Caco-2 (cell line): ENCODE results near the gene UBR4. TPM values are rescaled to one million over a fixed set of nuclear protein-coding genes. Genes with fewer than 3 reads are reported as not detected.

Experiments
- BruUV-seq: library from RNA; stranded (reverse); fragments of 400-500 nt; replicated peaks from 2 replicates; lab custom pipeline; 2021; lab: Mats Ljungman, UMichigan
- CTCF ChIA-PET: fragments of 300-600 bp; sonication (Branson Sonifier 250); formaldehyde crosslinking; loops from one replicate; lab custom pipeline; 2022; ENCODE audit warnings: antibody characterized with exemption; lab: Charles Lee
- POLR2A ChIA-PET: fragments of 300-600 bp; sonication (Branson Sonifier 250); formaldehyde crosslinking; loops from one replicate; lab custom pipeline; 2022; ENCODE audit warnings: antibody characterized with exemption; lab: Charles Lee
- DNase-seq, 2 experiments: peaks; one replicate each; pipeline versions ENCODE4 v3.0.0 to v3.0.0-alpha.2; 2020 to 2022
- H3K27me3 ChIP-seq: replicated peaks from 2 replicates; pipeline ENCODE4 v1.6.0; 2011; ENCODE audit warnings: low read length; ENCODE audit not compliant: control insufficient read depth, insufficient read depth
- H3K36me3 ChIP-seq: 2 replicates; pipeline ENCODE4 v1.5.1; 2011; ENCODE audit warnings: low read length; ENCODE audit not compliant: control insufficient read depth, insufficient read depth
- H3K4me1 ChIP-seq: fragments of 250-450 bp; sonication (Bioruptor Pico); 2 replicates; pipeline ENCODE4 v1.5.1; 2020; ENCODE audit warnings: mild to moderate bottlenecking
- H3K4me3 ChIP-seq: 2 replicates; pipeline ENCODE4 v1.5.1; 2011; ENCODE audit warnings: low read depth, mild to moderate bottlenecking, control low read depth, low read length
- H3K9me3 ChIP-seq: fragments of 250-450 bp; sonication (Bioruptor Pico); 2 replicates; pipeline ENCODE4 v1.5.1; 2020; ENCODE audit warnings: mild to moderate bottlenecking, moderate library complexity
- H3K27ac Mint-ChIP-seq: one replicate; pipeline ENCODE4 v1.8.0; 2022; ENCODE audit warnings: mixed read lengths; ENCODE audit not compliant: unreplicated experiment
- H3K27me3 Mint-ChIP-seq: one replicate; pipeline ENCODE4 v1.8.0; 2022; ENCODE audit warnings: mixed read lengths; ENCODE audit not compliant: insufficient read depth, unreplicated experiment
- H3K36me3 Mint-ChIP-seq: one replicate; pipeline ENCODE4 v1.8.0; 2022; ENCODE audit warnings: mild to moderate bottlenecking, mixed read lengths; ENCODE audit not compliant: insufficient read depth, unreplicated experiment
- H3K4me1 Mint-ChIP-seq: one replicate; pipeline ENCODE4 v1.8.0; 2022; ENCODE audit warnings: low read depth, mixed read lengths; ENCODE audit not compliant: unreplicated experiment
- H3K4me3 Mint-ChIP-seq: one replicate; pipeline ENCODE4 v1.8.0; 2022; ENCODE audit warnings: mild to moderate bottlenecking, moderate library complexity, mixed read lengths; ENCODE audit not compliant: unreplicated experiment
- H3K9me3 Mint-ChIP-seq: one replicate; pipeline ENCODE4 v1.8.0; 2022; ENCODE audit warnings: mixed read lengths; ENCODE audit not compliant: unreplicated experiment
- intact Hi-C: fragments of 100-400 bp; cut with micrococcal nuclease; formaldehyde crosslinking; loops from one replicate; pipeline ENCODE4 v1.10.0; 2022; ENCODE audit not compliant: unreplicated experiment
- total RNA-seq: library from RNA; stranded (reverse); gene quantifications from 2 replicates; pipeline ENCODE4 v1.2.3, GENCODE V29; 2022
- TF ChIP-seq, protein P1 (sequence below), 2 experiments: fragments of 200-600 bp in 1 of 2; IDR thresholded peaks; 1 replicate in 1 of 2; 2 replicates in 1 of 2; pipeline versions ENCODE4 v1.5.1 to v1.8.0; 2011 to 2022; ENCODE audit warnings: antibody characterized with exemption in 1 of 2, control low read depth in 1 of 2, inconsistent platforms in 1 of 2, low read depth in 1 of 2, low read length in 1 of 2, mild to moderate bottlenecking in 1 of 2, moderate library complexity in 1 of 2; ENCODE audit not compliant: insufficient read depth in 1 of 2, severe bottlenecking in 1 of 2, unreplicated experiment in 1 of 2

Gene UBR4
- total RNA-seq, 1 experiment from 2014 or later: 317 TPM

DNA sequence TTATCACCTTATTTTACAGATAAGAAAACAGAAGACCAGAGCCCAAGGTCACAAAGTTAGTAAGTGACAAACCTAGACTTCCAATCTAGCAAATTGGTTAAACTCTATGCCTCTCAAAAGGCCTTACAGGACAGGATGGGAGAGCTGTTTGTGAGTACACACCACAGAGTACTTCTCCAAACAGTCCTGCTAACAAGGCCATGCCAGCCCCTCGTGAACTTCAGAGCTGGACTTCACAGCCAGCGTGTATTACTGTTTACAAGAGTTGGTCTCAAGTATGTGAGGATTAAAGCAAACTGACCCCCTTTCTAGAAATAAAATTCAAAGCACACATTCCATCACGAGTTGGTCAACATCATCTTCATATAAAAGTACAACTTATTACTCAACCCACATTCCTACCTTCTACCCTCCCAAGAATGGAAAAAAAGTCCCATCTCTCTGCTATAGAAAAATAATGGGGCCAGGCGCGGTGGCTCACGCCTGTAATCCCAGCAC lies 19.8 kb upstream of the UBR4 start:
- H3K9me3 ChIP-seq: no peaks in the 10 kb centered on the region
- Mint-ChIP-seq H3K4me1 (no peaks in the 10 kb centered on the region), H3K27me3 (no peaks in the 10 kb centered on the region), H3K9me3 (no peaks in the 10 kb centered on the region), H3K27ac (no peak overlapping the region), H3K4me3 (no peak overlapping the region), H3K36me3 (peaks cover 56% of the 10 kb centered on the region)
- no peak overlapping the region for H3K4me3 ChIP-seq
- ChIA-PET CTCF (no interaction called here), POLR2A (no interaction called here)
- DNase-seq: no peak
- intact Hi-C loops: no loop called here
- H3K36me3 ChIP-seq: no peaks in the 10 kb centered on the region; the same call in 1 of the 2 replicates
- no peaks in the 10 kb centered on the region for H3K4me1 ChIP-seq
- BruUV-seq: no TSS peak
- no peaks in the 10 kb centered on the region for H3K27me3 ChIP-seq
- TF ChIP-seq, protein P1, sequence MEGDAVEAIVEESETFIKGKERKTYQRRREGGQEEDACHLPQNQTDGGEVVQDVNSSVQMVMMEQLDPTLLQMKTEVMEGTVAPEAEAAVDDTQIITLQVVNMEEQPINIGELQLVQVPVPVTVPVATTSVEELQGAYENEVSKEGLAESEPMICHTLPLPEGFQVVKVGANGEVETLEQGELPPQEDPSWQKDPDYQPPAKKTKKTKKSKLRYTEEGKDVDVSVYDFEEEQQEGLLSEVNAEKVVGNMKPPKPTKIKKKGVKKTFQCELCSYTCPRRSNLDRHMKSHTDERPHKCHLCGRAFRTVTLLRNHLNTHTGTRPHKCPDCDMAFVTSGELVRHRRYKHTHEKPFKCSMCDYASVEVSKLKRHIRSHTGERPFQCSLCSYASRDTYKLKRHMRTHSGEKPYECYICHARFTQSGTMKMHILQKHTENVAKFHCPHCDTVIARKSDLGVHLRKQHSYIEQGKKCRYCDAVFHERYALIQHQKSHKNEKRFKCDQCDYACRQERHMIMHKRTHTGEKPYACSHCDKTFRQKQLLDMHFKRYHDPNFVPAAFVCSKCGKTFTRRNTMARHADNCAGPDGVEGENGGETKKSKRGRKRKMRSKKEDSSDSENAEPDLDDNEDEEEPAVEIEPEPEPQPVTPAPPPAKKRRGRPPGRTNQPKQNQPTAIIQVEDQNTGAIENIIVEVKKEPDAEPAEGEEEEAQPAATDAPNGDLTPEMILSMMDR (IDR thresholded peaks at IDR 0.05; ENCODE audit: insufficient read depth in 1 of 2, low read depth in 1 of 2, low read length in 1 of 2, severe bottlenecking in 1 of 2, unreplicated experiment in 1 of 2): no peak

DNA sequence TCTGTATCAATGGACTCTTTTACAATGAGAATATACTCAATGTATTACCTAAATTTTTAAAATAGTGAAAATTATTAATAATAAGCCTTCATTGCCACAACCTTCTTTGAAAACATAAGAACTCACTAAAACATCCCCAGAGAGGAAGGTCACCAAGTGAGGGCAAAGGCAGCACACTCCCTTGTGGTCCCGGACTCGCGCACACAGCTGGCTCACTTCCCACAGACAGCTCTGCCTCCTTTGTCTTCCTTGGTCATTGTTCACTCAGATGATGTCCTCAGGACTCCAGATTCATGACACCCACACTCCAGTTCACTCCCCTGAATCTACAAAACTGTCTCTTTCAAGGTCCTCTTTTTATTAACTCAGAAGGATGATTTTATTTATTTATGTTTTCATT lies 19.2 kb upstream of the UBR4 start:
- ChIA-PET POLR2A (no interaction called here), CTCF (no interaction called here)
- Histone ChIP-seq H3K4me1 (no peaks in the 10 kb centered on the region), H3K27me3 (no peaks in the 10 kb centered on the region), H3K4me3 (no peak overlapping the region), H3K36me3 (no peaks in the 10 kb centered on the region; the same call in 1 of the 2 replicates), H3K9me3 (no peaks in the 10 kb centered on the region)
- TF ChIP-seq, protein P1 (IDR thresholded peaks at IDR 0.05; ENCODE audit: insufficient read depth in 1 of 2, low read depth in 1 of 2, low read length in 1 of 2, severe bottlenecking in 1 of 2, unreplicated experiment in 1 of 2): no peak
- H3K4me1 Mint-ChIP-seq: peaks cover 5% of the 10 kb centered on the region
- no peak overlapping the region for H3K27ac Mint-ChIP-seq
- DNase-seq: no peak
- H3K27me3 Mint-ChIP-seq: no peaks in the 10 kb centered on the region
- no peaks in the 10 kb centered on the region for H3K9me3 Mint-ChIP-seq
- H3K36me3 Mint-ChIP-seq: peaks cover 62% of the 10 kb centered on the region
- BruUV-seq: no TSS peak
- intact Hi-C loops: no loop called here
- H3K4me3 Mint-ChIP-seq: no peak overlapping the region

DNA sequence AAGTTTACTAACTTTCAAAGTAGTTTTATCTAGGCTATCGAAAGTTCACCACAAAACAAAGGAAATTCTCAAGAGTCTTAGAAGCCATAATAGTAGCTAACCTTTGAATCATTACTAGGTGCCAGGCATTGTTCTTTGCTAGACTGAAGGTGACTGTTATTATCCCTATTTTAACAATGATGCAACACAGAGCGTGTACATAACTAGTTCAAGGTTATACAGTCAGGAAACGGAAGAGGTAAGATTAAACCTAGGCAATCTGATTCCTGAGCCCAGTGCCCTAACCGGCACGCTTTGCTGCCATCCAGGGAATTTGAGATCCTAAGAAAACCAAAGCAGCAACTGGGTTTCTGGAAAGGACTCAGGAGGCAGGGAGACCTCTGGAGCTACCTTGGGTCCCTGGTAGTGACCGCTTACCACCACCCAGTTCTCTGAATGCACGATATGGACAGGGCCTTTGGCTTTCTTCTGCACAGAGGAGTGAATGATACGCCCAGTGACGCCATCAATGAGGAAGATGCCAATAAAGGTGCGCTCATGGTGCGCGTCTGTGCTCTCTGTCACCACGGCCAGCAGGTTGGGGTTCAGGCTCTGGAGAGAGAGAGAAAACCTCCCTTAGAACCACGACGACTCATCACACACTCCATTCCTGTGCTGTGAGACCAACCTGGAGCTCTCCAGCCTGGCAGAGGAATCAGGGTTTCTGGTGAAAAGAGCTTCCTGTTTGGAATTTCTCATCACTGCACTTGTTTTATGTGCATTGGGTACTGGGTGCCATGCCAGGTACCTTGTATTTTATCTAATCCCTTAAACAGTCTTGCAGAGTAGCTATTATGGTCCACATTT lies 13.1 kb upstream of the UBR4 start:
- H3K36me3 Mint-ChIP-seq: peaks cover 89% of the 10 kb centered on the region
- CTCF ChIA-PET: interaction anchor here (1.0 kb wide), 1 partner anchor 9 kb away, joined by 3 read pairs; no protein-coding TSS in a partner anchor

More for the DNA sequence above, 13.1 kb upstream of the UBR4 start:
- intact Hi-C loops: no loop called here
- TF ChIP-seq, protein P1 (IDR thresholded peaks at IDR 0.05; ENCODE audit: insufficient read depth in 1 of 2, low read depth in 1 of 2, low read length in 1 of 2, severe bottlenecking in 1 of 2, unreplicated experiment in 1 of 2): no peak
- no peak for DNase-seq
- Mint-ChIP-seq H3K4me3 (no peak overlapping the region), H3K4me1 (peaks cover 5% of the 10 kb centered on the region), H3K27ac (no peak overlapping the region), H3K9me3 (no peaks in the 10 kb centered on the region), H3K27me3 (no peaks in the 10 kb centered on the region)
- Histone ChIP-seq H3K27me3 (no peaks in the 10 kb centered on the region), H3K4me3 (no peak overlapping the region), H3K36me3 (no peaks in the 10 kb centered on the region; the same call in 1 of the 2 replicates), H3K4me1 (no peaks in the 10 kb centered on the region), H3K9me3 (no peaks in the 10 kb centered on the region)
- BruUV-seq: no TSS peak
- POLR2A ChIA-PET: interaction anchor here (0.6 kb wide), 1 partner anchor 31 kb away, joined by 4 read pairs; no protein-coding TSS in a partner anchor
